ENCODE results near the gene CALY. TPM values are rescaled to one million over a fixed set of nuclear protein-coding genes. Genes with fewer than 3 reads are reported as not detected.
"Not testable (repeated sequence)": the region's sequence is repeated elsewhere in the genome, so short reads cannot be mapped to it uniquely, and the experiment has no call there.

CALY gene
- total and polyA plus RNA-seq, 8 donors = 0.22 to 0.55 (median 0.27) TPM; not detected in 5

DNA sequence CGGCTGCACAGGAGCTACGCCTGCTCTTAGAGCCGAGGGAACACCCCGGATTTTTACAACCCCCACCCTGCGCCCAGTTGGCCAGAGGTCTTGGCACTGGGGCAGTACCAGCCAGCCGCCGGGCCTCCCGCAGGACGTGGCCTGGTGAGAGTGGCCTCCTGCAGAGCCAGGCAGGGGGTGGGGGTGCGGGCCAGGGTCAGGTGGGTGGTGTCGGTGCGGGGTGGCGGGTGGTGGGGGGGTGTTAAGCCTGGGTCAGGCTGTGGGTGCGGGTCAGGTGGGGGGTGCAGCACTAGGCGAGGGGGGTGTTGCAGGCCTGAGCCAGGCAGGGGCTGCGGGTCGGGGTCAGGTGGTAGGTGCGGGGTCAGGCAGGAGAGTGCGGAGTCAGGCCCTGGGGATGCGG lies 35.8 kb upstream of the CALY start:
- ATAC-seq = peak; percentile 2
- no peak overlapping the region for H3K27ac ChIP-seq
- intact Hi-C loops (cut with DNase I) = no loop called here

DNA sequence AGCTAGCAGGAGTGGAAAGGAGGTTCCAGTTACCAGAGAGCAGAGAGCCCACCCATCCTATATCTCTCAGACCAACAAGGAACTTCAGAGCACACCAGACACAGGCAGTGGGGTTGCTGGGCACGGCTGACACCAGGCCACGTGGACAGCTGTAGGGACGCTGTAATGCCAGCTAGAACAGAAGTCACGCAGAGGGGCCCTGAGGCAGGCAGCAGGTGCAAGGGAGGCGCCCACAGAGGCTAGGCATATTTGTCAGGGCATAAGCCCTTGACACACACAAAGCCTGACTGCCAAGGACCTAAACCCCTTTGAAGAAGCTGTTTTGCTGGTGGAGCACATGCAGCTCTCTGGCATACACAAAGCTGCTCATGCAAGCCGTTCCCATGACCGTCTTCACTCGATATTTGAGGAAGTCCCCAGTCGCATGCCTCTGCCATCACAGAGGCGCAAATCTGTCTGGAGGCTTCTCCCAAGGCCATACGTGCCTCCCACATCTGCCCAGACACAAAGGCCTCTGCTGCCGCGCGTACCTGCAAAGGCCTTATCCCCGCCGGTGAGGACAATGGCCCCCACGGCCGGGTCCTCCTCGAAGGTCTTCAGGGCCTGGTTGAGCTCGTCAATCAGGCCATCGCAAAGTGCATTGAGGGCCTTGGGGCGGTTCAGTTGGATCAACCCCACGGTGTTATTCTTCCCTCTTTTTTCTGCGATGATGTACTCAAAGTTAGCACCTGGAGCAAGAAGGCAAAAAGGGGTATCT lies 33.5 kb upstream of the CALY start:
- peaks cover 0 to 51% of the 10 kb centered on the region in 2 donors for H3K36me3 ChIP-seq
- intact Hi-C loops (cut with DNase I) = no loop called here
- H3K9me3 ChIP-seq = no peaks in the 10 kb centered on the region
- no peaks in the 10 kb centered on the region for H3K27me3 ChIP-seq
- H3K4me1 ChIP-seq = peaks cover 5 to 23% of the 10 kb centered on the region in 2 donors
- TF ChIP-seq, protein P1, sequence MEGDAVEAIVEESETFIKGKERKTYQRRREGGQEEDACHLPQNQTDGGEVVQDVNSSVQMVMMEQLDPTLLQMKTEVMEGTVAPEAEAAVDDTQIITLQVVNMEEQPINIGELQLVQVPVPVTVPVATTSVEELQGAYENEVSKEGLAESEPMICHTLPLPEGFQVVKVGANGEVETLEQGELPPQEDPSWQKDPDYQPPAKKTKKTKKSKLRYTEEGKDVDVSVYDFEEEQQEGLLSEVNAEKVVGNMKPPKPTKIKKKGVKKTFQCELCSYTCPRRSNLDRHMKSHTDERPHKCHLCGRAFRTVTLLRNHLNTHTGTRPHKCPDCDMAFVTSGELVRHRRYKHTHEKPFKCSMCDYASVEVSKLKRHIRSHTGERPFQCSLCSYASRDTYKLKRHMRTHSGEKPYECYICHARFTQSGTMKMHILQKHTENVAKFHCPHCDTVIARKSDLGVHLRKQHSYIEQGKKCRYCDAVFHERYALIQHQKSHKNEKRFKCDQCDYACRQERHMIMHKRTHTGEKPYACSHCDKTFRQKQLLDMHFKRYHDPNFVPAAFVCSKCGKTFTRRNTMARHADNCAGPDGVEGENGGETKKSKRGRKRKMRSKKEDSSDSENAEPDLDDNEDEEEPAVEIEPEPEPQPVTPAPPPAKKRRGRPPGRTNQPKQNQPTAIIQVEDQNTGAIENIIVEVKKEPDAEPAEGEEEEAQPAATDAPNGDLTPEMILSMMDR (IDR thresholded peaks at IDR 0.05) = no peak
- ATAC-seq (no peak), DNase-seq (no peak)
- no peak overlapping the region for H3K4me3 ChIP-seq
- H3K27ac ChIP-seq = no peak overlapping the region

More for the DNA sequence above, 35.8 kb upstream of the CALY start:
- TF ChIP-seq, protein P1 (IDR thresholded peaks at IDR 0.05) = no peak
- peaks cover 0 to 30% of the 10 kb centered on the region in 2 donors for H3K36me3 ChIP-seq
- peak in 2 of 4 donors; percentile 49 to 85 for DNase-seq
- peaks cover 0 to 3% of the 10 kb centered on the region in 2 donors for H3K27me3 ChIP-seq
- H3K4me3 ChIP-seq = peak overlapping the region in 1 of 2 donors; percentile 63
- H3K4me1 ChIP-seq = peaks cover 5 to 23% of the 10 kb centered on the region in 2 donors
- H3K9me3 ChIP-seq = no peaks in the 10 kb centered on the region

GRCh38 chr10:133368153-133368552 lies 31.5 kb upstream of the CALY start:
- Histone ChIP-seq H3K4me3 (no peak overlapping the region), H3K36me3 (peaks cover 0 to 70% of the 10 kb centered on the region in 2 donors), H3K9me3 (no peaks in the 10 kb centered on the region), H3K27ac (no peak overlapping the region), H3K27me3 (no peaks in the 10 kb centered on the region), H3K4me1 (peaks cover 0 to 13% of the 10 kb centered on the region in 2 donors)
- TF ChIP-seq, protein P1 (IDR thresholded peaks at IDR 0.05) = no peak
- ATAC-seq (no peak), DNase-seq (no peak)
- intact Hi-C loops (cut with DNase I) = no loop called here

DNA sequence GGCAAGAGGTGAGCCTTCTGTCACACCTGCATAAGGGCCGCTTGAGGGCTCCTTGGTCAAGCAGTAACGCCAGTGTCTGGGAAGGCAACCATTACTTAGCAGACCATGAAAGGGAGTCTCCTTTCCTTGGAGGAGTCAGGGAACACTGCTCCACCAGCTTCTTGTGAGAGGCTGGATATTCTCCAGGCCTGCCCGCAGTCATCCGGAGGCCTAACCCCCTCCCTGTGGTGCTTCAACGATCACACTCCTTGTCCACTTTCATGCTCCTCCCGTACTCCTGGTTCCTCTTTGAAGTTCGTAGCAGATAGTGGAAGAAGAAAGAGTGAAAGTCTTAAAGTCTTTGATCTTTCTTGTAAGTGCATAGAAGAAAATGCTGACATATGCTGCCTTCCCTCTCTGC lies 30.8 kb upstream of the CALY start:
- H3K27me3 ChIP-seq; H3K27ac ChIP-seq; H3K9me3 ChIP-seq; ATAC-seq; DNase-seq; intact Hi-C loops (cut with DNase I); H3K4me3 ChIP-seq: not testable (repeated sequence)
- peaks cover 0 to 12% of the 10 kb centered on the region in 2 donors for H3K4me1 ChIP-seq
- H3K36me3 ChIP-seq = peaks cover 0 to 77% of the 10 kb centered on the region in 2 donors

DNA sequence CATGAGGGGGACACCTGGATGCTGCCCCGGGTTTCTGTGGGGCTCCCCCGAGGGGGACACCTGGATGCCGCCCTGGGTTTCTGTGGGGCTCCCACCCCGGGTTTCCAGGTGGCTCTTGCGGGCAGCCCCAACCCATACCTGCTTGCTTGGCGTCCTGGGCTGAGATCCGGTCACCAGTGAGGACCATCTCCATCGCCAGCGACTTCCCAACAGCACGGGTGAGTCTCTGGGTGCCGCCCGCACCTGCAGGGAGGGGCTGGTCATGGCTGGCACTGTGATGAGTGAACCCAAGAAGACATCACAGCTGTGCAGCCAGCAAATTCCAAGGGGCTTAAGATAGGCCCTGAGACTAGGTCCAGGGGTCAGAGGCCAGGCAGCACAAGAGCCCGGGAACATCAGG lies 30.1 kb upstream of the CALY start:
- Histone ChIP-seq H3K4me3 (no peak overlapping the region), H3K27me3 (no peaks in the 10 kb centered on the region), H3K9me3 (no peaks in the 10 kb centered on the region), H3K36me3 (peaks cover 0 to 85% of the 10 kb centered on the region in 2 donors), H3K4me1 (peaks cover 0 to 5% of the 10 kb centered on the region in 2 donors), H3K27ac (no peak overlapping the region)
- intact Hi-C loops (cut with DNase I) = no loop called here
- no peak for DNase-seq
- TF ChIP-seq, protein P1 (IDR thresholded peaks at IDR 0.05) = no peak
- no peak for ATAC-seq

All from left lung (tissue), 10 donors.